GM19438 (cell line): ENCODE measurements around the gene CRYBG1.
"Not testable (repeated sequence)": the region's sequence is repeated elsewhere in the genome, so short reads cannot be mapped to it uniquely, and the experiment has no call there.

Source experiments
- ATAC-seq: cut with Tn5 transposase; IDR thresholded peaks from one replicate; pipeline ENCODE4 v1.9.1; 2021; ENCODE audit warnings: low read depth; ENCODE audit not compliant: unreplicated experiment

The CRYBG1 gene

DNA sequence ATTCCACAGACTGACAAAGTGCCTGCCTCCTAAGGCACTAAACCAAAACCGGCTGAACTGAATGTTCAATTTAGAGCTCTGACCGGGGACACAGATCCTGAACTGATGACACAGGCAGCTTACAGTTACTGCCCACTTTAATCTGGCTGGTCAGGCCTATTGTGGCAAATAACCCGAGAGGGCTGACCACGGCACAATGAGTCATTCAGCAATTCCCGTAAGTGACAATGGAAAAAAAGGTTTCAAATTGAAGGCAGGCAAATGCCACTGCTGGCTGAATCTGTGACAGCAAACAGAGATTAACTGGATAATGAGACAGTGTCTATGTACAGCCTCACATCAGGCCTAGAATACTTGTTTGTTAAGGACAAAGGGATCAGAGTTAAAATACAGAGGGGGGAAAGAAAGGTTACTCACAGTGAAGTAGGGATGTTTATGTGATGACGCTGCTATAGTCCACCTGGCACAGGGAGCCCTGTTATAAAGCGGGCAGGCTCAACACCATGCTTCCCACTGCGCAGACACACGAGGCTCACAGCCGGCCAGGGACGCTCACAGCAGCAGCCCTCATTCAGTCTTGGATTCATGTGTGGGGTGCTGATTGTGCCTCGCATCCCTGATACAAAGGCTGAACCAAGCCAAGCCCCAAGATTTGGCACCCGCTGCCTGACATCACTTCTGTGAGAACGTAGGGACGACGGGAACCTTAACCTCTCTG is 214.4 kb downstream of the CRYBG1 start:
- ATAC-seq: no peak

DNA sequence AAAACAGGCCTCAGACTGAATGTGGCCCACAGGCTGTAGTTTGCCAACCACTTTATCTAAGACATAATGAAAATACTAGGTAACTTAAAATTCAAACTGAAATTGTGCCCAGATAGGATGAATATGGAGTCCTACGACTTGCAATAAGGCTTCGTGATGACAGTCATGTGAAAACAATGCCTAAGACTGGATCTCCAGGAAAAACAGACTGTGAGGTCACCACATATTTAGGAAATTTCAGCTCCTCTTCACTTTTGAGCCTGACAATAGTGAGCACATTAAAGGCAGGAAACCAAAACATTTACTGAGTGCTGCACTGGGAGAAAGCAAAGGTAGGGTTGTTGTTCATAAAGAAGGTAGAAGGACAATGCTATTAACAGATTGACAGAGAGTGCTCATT is 218.8 kb downstream of the CRYBG1 start:
- no peak for ATAC-seq

DNA sequence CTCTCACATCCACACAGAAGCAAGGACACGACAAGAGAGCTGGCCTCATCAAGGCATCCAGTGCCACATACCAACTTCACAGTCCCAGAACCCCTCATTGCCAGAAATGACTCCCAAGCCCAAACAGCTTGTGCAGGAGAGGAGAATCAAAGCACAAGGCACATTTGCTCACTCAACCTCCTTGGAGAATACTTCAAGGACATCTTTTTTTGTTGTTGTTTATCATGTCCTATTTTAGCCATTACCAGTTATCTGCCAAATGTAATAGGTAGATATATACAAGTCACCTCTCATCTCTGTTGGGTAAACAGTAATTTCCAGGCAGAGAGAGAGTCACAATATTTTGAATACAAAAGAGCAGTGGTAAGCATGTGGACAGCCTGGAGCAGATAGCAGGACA is 221.0 kb downstream of the CRYBG1 start:
- ATAC-seq: no peak

DNA sequence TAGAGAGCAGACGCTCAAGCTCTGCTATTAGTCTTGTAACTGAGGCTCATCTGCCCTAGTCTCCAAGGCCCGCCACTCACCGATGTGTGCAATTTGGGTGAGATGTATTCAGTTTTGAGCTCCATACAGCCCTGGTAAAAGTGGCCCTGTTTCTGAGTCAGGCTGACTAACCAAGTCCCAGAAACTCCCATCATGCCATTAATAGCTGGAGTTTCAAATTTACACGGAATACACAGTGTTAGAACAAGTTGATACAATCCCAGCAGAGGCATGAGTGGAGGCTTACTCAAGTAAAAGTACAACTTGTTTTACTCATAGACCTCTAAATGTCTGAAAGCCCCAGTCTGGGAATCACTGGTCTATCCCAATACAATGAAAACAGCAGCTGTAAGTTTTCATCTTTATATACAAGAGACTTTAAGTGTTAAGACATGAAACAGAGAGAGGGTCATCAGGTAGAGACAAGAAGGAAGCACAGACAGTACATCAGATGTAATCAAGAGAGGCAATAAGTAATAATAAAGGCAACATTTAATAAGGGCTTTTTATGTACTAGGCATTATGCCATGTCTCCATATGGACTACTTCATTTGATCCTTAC is 226.4 kb downstream of the CRYBG1 start:
- no peak for ATAC-seq

GRCh38 chr6:106588937-106589336 is 228.4 kb downstream of the CRYBG1 start:
- not testable (repeated sequence) for ATAC-seq

DNA sequence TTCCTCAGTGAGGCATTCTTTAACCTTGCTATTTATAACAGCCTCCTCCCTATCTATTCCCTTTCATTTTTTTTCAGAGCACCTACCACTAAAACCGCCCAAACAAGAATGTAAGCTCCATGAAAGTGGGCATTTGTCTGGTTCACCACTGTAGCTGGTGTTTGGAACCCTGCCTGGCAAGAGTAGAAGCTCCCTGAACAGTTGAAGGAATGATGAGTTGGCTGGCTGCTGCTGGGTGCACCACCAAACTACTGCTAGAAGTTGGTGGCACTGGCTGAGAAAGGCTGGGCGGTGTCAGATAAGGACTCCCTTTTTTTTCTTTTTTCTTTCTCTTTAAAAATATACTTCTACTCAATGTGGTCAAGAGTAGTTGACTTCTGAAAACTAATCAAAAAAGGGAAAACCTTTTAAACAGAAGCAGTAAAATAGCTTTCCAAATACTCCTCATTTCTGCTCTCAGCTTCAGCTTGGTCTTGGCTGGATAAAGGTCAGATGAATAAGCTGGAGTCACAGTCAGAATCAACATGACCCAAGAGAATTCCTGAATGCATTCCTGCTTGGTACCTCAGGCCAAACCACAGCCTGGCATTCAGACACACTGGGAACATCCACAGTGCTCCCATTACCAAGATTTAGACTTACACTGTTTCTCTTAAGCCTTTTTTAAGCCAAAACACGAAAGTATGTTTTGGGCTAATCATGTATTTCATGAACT is 230.8 kb downstream of the CRYBG1 start:
- no peak for ATAC-seq

DNA sequence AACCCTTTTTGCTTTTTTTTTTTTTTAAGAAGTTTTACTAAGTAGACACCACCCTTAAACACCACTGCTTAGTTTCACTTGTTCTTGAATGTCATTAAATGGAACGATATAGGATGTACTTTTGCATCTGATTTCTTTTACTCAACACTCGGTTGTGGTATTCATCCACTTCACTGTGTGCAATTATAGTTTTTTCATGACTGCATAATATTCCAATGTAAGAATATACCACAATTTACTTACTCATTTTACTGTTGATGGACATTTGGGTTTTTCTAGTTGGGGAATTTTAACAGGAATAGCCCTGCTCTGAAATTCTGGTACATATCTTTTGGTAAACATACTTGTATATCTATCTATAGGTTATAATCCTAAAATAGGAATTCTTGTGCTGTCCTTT is 238.9 kb downstream of the CRYBG1 start:
- ATAC-seq: no peak

DNA sequence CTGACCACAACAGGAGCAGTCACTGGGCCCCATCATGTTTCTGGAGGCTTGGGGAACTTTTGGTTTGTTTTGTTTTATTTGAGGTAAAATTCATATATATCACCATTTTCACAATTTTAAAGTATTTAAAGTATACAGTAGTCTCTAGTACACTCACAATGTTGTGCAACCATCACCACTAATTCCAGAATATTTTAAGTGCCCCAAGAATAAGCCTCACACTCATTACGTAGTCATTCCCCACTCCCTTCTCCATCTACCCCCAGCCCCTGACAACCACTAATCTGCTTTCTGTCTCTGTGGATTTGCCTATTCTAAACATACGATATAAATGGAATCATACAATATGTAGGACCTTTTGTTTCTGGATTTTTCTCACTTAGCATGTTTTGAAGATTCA is 239.8 kb downstream of the CRYBG1 start:
- no peak for ATAC-seq

- peak; percentile 83 for ATAC-seq
Observed at GRCh38 chr6:106608080-106608668, 247.7 kb downstream of the CRYBG1 start.

DNA sequence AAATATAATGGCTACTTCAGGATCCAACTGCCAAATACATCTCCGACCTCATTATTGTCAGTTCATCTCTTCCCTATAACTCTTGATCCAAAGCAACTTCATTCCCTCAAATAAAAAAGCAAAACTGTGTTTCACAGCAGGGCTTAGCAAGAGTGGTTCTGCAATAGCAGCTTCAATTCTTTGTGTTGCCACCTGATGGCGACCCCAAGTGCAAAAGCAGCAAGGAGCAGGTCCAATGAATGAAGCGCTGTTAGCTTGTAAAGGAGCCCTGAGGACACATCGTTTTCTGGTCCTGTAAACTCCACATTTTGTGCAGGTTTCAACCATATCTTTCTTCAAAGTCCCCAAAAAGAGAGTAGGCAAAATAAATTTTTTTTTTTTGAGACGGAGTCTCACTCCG is 249.2 kb downstream of the CRYBG1 start:
- no peak for ATAC-seq

DNA sequence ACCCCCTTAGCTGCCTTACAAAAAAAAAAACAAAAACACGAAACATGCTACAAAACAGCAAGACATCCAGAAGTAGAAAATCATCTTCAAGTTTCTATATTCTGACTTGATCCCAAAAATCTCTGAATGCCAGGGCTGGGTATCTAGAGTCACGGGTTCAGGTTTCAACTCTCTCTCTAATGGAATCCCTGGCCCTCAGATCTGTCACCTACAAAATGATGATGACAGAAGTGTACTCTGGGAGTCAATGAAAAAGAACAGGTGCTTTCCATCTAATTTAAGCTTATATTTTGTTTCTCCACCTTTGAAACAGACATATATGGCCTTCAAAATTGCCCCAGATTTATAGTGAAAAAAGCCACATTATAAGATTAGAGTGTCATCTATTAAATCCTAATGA is 250.5 kb downstream of the CRYBG1 start:
- ATAC-seq: no peak

DNA sequence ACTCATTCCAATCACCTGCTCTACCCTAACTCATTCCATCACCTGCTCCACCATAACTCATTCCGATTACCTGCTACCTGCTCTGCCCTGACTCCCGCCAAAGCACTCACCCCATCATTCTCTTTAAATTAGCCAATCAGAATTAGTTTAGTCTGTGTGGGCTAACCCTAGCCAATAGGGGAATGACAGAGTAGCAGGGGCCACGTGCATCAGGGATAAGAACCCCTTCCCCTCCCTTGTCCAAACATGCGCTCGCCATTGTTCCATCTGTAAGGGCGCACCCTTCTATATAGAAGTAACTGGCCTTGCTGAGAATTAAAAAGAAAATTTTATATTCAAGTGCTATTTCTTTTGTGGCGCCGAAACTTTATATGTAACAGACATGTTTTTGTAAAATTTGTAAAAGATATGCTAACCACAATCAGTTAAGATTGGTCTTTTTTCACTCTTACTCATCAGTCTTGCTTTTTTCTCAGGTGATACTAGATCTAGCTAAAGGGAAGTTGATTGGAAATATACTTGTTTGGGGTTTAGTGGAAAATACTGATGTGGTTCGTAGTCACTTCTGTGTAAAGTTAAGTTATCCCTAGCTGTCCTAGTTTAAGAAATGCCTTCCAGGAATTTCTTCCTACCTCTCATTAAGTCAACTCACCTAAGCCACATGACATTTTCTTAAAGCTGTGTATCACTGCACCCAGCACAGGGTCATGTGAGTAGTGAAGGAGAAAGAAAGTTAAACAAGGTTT is 252.3 kb downstream of the CRYBG1 start:
- no peak for ATAC-seq

- no peak for ATAC-seq
Observed at GRCh38 chr6:106613590-106613989, 253.1 kb downstream of the CRYBG1 start.

DNA sequence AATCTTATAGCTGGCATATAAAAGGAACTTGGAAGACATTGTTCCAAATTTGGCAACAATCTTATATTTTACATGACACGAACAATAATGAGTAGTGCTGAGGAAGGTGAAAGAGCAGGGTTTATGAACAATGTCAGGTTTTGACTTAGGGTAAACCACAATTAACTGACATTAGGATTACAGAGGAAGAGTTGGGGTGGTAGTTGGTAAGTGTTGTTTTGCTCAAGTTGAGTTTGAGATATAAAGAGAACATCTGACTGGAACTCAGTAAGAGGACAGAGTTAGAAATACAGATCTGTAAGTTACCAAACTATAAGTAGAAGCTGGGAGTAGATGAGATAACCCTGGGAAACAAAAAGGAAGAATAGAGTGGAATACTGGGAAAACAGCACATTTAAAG is 253.6 kb downstream of the CRYBG1 start:
- ATAC-seq: no peak

DNA sequence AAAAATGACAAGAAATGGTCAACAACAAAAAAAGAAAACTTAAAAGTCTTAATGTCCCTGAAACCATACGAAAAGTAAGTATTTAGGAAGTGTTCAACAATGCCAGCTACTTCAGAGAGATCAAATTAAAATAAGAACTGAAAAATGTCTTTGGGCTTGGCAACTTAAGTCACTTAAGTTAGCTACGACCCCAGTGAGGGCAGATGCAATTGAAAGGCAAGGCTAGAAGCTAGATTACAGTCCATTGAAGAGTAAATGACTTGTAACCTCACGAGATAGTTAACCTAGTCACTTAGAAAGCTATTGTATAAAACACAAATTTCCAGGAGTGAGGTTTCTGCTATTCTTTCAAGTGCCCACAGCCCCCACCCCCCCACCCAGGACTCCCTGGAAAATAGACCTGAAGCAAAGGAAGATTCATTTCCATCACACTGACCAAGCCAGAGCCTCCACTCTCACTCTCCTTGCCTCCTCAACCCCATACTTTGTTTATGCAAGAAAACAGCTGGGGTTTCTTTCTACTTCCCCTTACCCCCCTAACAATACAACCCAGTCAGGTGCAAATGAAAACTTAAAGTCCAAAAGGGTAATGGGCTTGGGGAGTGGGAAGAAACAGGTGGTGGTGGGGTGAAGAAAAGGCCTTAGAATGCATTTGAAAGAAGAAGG is 254.2 kb downstream of the CRYBG1 start:
- ATAC-seq: no peak

GRCh38 chr6:106617302-106617701 is 256.8 kb downstream of the CRYBG1 start:
- ATAC-seq: peak; percentile 93

- no peak for ATAC-seq
Observed at GRCh38 chr6:106617857-106618256, 257.3 kb downstream of the CRYBG1 start.

- no peak for ATAC-seq
Observed at GRCh38 chr6:106618324-106618723, 257.8 kb downstream of the CRYBG1 start.

GRCh38 chr6:106619223-106619622 is 258.7 kb downstream of the CRYBG1 start:
- ATAC-seq: no peak

DNA sequence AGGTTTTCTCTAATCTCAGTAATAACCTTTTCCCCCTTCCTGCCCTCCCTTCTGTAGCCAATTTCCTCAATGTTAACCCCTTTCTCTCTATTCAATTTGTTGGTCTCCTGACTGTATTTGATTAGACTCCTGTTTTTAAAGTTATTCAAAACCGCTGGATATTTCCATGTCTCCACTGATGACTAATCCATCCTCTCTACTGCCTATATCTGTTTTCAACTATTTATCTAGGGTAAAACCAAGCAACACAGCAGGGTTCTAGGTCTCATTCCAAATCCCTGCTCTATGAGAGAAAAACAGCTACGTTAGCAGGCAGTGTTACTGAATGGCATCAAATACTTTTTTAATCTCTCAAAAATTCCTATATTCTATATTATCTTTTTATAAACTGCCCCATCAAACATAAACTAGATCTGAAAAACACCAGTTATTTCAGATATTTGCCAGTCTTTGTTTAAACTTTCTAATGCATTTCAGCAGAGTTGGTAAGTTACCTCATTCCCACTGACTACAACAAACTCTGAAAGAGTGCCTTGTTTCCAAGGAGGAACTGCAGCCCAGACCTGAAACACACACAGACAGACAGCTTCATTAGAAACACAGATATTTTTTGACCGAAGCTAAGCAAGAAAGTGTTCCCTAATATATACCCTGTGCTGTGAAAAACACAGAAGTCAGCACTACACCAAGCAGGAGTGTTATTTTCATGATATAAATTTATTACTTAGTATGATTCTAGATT is 260.6 kb downstream of the CRYBG1 start:
- ATAC-seq: no peak
